Loucy (cell line): ENCODE data around the gene CLEC2L.

ENCODE experiments used
- H2AFZ ChIP-seq: fragments of 200-600 bp; sonication (generic); 2 replicates; pipeline ENCODE4 v1.6.0; 2016; ENCODE audit warnings: antibody characterized with exemption, mild to moderate bottlenecking, low read length, moderate library complexity
- H3F3A ChIP-seq: fragments of 200-600 bp; 2 replicates; pipeline ENCODE4 v1.6.0; 2016; ENCODE audit warnings: antibody characterized with exemption, low read depth, mild to moderate bottlenecking
- H3K27me3 ChIP-seq: fragments of 200-600 bp; sonication (generic); 2 replicates; pipeline ENCODE4 v1.6.1; 2014; ENCODE audit warnings: low read length, mild to moderate bottlenecking; ENCODE audit not compliant: insufficient read depth, poor library complexity, severe bottlenecking
- H3K36me3 ChIP-seq: fragments of 200-600 bp; sonication (generic); 2 replicates; pipeline ENCODE4 v1.6.1; 2016; ENCODE audit warnings: low read length; ENCODE audit not compliant: insufficient read depth
- H3K4me1 ChIP-seq: fragments of 200-600 bp; sonication (generic); 2 replicates; pipeline ENCODE4 v1.5.1; 2014; ENCODE audit warnings: low read length, mild to moderate bottlenecking; ENCODE audit not compliant: insufficient read depth, poor library complexity, severe bottlenecking
- H3K4me2 ChIP-seq: fragments of 200-600 bp; sonication (generic); 2 replicates; pipeline ENCODE4 v1.6.0; 2014; ENCODE audit warnings: antibody characterized with exemption, low read length, low read depth, mild to moderate bottlenecking; ENCODE audit not compliant: poor library complexity, severe bottlenecking
- H3K4me3 ChIP-seq: fragments of 200-600 bp; sonication (generic); 2 replicates; pipeline ENCODE4 v1.5.1; 2014; ENCODE audit warnings: low read length, mild to moderate bottlenecking, mixed read lengths; ENCODE audit not compliant: poor library complexity, severe bottlenecking
- H3K79me2 ChIP-seq: fragments of 200-600 bp; sonication (generic); 2 replicates; pipeline ENCODE4 v1.6.1; 2014; ENCODE audit warnings: low read length; ENCODE audit not compliant: insufficient read depth
- H3K9ac ChIP-seq: fragments of 200-600 bp; sonication (generic); 2 replicates; pipeline ENCODE4 v1.6.0; 2014; ENCODE audit warnings: mild to moderate bottlenecking, low read depth, low read length, moderate library complexity; ENCODE audit not compliant: poor library complexity, severe bottlenecking
- H3K9me2 ChIP-seq: fragments of 200-600 bp; sonication (generic); replicated peaks from 2 replicates; pipeline ENCODE4 v1.6.1; 2016; ENCODE audit warnings: low read depth, low read length, mixed read lengths
- H3K9me3 ChIP-seq: fragments of 200-600 bp; sonication (generic); 2 replicates; pipeline ENCODE4 v1.6.1; 2014; ENCODE audit warnings: mild to moderate bottlenecking, antibody characterized with exemption, low read length, low read depth; ENCODE audit not compliant: insufficient read depth
- H4K20me1 ChIP-seq: fragments of 200-600 bp; sonication (generic); 2 replicates; pipeline ENCODE4 v1.6.0; 2014; ENCODE audit warnings: antibody characterized with exemption, low read length, mild to moderate bottlenecking; ENCODE audit not compliant: insufficient read depth, poor library complexity, severe bottlenecking
- CTCF ChIP-seq: fragments of 200-600 bp; sonication (generic); conservative IDR thresholded peaks from 2 replicates; pipeline ENCODE4 v1.5.1; 2014; ENCODE audit warnings: mild to moderate bottlenecking, antibody characterized with exemption, low read length
- EZH2phosphoT487 ChIP-seq: fragments of 200-600 bp; IDR thresholded peaks from 2 replicates; pipeline ENCODE4 v1.6.1; 2018; ENCODE audit warnings: antibody characterized with exemption, mild to moderate bottlenecking, moderate library complexity, borderline replicate concordance

The CLEC2L gene

GRCh38 chr7:139568346-139568675, 44.8 kb downstream of the CLEC2L start:
- no peaks in the 10 kb centered on the region for H3K79me2 ChIP-seq
- no peaks in the 10 kb centered on the region for H3K9me2 ChIP-seq
- H4K20me1 ChIP-seq, result no peaks in the 10 kb centered on the region
- H3K4me3 ChIP-seq, result no peak overlapping the region
- H3F3A ChIP-seq, result no peaks in the 10 kb centered on the region
- no peak overlapping the region for H3K4me2 ChIP-seq
- H3K9ac ChIP-seq, result no peak overlapping the region
- no peaks in the 10 kb centered on the region for H3K36me3 ChIP-seq
- no peaks in the 10 kb centered on the region for H3K9me3 ChIP-seq
- TF ChIP-seq CTCF, result no peak
- TF ChIP-seq EZH2phosphoT487, result no peak
- no peaks in the 10 kb centered on the region for H3K27me3 ChIP-seq
- H3K4me1 ChIP-seq, result no peaks in the 10 kb centered on the region
- no peak overlapping the region for H2AFZ ChIP-seq

DNA sequence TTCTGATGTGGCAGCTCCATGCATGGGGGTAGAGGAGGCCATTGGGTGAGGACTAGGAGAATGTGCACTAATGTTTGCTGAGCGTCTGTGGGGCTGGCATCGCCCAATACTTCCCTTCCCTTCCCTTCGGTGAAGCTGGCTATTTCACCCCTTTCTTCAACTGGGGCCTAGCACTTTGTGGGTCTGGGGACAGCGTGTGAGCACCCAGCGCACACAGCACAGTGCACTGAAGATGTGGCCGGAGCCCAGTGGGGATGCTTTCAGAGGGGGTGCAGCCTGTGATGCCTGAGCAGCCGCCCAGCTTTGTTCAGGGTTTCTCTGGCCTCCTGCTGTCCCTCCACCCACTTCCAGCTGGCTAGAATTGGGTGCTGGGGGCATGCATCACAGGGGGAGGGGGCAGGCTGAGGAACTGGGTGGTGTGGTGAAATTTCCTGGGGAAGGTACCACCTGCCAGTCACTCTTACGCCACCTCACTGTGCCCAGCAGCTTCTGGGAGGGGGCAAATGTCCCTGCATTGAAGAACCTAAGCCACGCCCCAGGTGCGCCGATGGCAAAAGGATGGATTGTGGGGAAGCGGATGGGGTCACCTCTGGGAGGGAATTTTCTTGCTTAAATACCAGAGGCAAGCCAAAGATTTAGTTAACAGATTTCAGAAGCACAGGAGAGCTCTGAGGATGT, 45.5 kb downstream of the CLEC2L start:
- H3K9me2 ChIP-seq, result no peaks in the 10 kb centered on the region
- H3K9ac ChIP-seq, result no peak overlapping the region
- H3K79me2 ChIP-seq, result no peaks in the 10 kb centered on the region
- no peaks in the 10 kb centered on the region for H3K9me3 ChIP-seq
- no peaks in the 10 kb centered on the region for H4K20me1 ChIP-seq
- no peaks in the 10 kb centered on the region for H3K27me3 ChIP-seq
- H3F3A ChIP-seq, result no peaks in the 10 kb centered on the region
- H2AFZ ChIP-seq, result no peak overlapping the region
- H3K36me3 ChIP-seq, result no peaks in the 10 kb centered on the region
- no peak overlapping the region for H3K4me2 ChIP-seq
- TF ChIP-seq CTCF (no peak), EZH2phosphoT487 (no peak)
- H3K4me3 ChIP-seq, result no peak overlapping the region
- no peaks in the 10 kb centered on the region for H3K4me1 ChIP-seq

GRCh38 chr7:139570119-139570518, 46.6 kb downstream of the CLEC2L start:
- no peak overlapping the region for H2AFZ ChIP-seq
- no peaks in the 10 kb centered on the region for H3K79me2 ChIP-seq
- peaks cover 9% of the 10 kb centered on the region; the same call in 1 of the 2 replicates for H3K36me3 ChIP-seq
- TF ChIP-seq CTCF, result no peak
- no peak for TF ChIP-seq EZH2phosphoT487
- no peaks in the 10 kb centered on the region for H3K4me1 ChIP-seq
- H3K4me3 ChIP-seq, result no peak overlapping the region
- H3K4me2 ChIP-seq, result no peak overlapping the region
- no peak overlapping the region for H3K9ac ChIP-seq
- H3K9me3 ChIP-seq, result no peaks in the 10 kb centered on the region
- H3K9me2 ChIP-seq, result no peaks in the 10 kb centered on the region
- no peaks in the 10 kb centered on the region for H4K20me1 ChIP-seq
- H3F3A ChIP-seq, result no peaks in the 10 kb centered on the region
- H3K27me3 ChIP-seq, result no peaks in the 10 kb centered on the region
